ENCODE measurements around the gene HMGN1.

DNA sequence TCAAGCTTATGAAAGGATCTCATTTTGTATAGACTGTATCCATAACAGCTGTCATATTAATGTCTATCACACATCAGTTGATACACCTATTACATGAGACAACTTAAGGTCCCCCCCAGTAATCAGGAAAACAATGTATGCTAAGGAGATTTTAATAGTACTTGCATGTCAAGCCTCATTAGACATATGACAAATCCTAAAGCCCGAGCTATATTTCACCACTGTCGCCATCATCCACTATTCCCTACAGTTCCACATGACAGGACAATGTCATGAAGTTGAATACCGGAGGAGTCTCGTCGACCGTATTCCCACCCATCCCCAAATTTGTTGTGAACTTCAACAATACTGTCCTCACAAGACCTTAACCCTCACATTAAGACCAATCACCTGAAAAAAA, 3.4 kb downstream of the HMGN1 start:
- TF ChIP-seq, protein P1, sequence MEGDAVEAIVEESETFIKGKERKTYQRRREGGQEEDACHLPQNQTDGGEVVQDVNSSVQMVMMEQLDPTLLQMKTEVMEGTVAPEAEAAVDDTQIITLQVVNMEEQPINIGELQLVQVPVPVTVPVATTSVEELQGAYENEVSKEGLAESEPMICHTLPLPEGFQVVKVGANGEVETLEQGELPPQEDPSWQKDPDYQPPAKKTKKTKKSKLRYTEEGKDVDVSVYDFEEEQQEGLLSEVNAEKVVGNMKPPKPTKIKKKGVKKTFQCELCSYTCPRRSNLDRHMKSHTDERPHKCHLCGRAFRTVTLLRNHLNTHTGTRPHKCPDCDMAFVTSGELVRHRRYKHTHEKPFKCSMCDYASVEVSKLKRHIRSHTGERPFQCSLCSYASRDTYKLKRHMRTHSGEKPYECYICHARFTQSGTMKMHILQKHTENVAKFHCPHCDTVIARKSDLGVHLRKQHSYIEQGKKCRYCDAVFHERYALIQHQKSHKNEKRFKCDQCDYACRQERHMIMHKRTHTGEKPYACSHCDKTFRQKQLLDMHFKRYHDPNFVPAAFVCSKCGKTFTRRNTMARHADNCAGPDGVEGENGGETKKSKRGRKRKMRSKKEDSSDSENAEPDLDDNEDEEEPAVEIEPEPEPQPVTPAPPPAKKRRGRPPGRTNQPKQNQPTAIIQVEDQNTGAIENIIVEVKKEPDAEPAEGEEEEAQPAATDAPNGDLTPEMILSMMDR (IDR thresholded peaks at IDR 0.05): no peak
- TF ChIP-seq JUN (CRISPR knock-in tag; IDR thresholded peaks at IDR 0.05) (no peak), PRRX2 (CRISPR knock-in tag; IDR thresholded peaks at IDR 0.05) (no peak), SMAD4 (CRISPR knock-in tag; IDR thresholded peaks at IDR 0.05) (no peak), IRF2 (CRISPR knock-in tag; IDR thresholded peaks at IDR 0.05; ENCODE audit: borderline replicate concordance, low read depth) (no peak), CREM (CRISPR knock-in tag; IDR thresholded peaks at IDR 0.05) (no peak)
- TF ChIP-seq, protein P2, sequence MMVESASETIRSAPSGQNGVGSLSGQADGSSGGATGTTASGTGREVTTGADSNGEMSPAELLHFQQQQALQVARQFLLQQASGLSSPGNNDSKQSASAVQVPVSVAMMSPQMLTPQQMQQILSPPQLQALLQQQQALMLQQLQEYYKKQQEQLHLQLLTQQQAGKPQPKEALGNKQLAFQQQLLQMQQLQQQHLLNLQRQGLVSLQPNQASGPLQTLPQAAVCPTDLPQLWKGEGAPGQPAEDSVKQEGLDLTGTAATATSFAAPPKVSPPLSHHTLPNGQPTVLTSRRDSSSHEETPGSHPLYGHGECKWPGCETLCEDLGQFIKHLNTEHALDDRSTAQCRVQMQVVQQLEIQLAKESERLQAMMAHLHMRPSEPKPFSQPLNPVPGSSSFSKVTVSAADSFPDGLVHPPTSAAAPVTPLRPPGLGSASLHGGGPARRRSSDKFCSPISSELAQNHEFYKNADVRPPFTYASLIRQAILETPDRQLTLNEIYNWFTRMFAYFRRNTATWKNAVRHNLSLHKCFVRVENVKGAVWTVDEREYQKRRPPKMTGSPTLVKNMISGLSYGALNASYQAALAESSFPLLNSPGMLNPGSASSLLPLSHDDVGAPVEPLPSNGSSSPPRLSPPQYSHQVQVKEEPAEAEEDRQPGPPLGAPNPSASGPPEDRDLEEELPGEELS (CRISPR knock-in tag; IDR thresholded peaks at IDR 0.05): no peak
- TF ChIP-seq, protein P3, sequence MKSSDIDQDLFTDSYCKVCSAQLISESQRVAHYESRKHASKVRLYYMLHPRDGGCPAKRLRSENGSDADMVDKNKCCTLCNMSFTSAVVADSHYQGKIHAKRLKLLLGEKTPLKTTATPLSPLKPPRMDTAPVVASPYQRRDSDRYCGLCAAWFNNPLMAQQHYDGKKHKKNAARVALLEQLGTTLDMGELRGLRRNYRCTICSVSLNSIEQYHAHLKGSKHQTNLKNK (CRISPR knock-in tag; IDR thresholded peaks at IDR 0.05): no peak
